SJSA1 (cell line): ENCODE results near the gene ARSB. TPM values are rescaled to one million over a fixed set of nuclear protein-coding genes. Genes with fewer than 3 reads are reported as not detected.
A peak's percentile ranks its signal among the peaks of the same experiment; 100 is the strongest.

Experiments used
- DNase-seq, 2 experiments: peaks; one replicate each; pipeline ENCODE4 v3.0.0-alpha.2; 2015 to 2020; ENCODE audit warnings: low spot score in 2 of 2, low read depth in 1 of 2
- H3K27ac ChIP-seq: fragments of 250-450 bp; sonication (Bioruptor Pico); 2 replicates; pipeline ENCODE4 v1.5.1; 2020; ENCODE audit warnings: mild to moderate bottlenecking, moderate library complexity
- H3K27me3 ChIP-seq: fragments of 250-450 bp; sonication (Bioruptor Pico); replicated peaks from 2 replicates; pipeline ENCODE4 v1.5.1; 2020; ENCODE audit warnings: mild to moderate bottlenecking, moderate library complexity
- H3K36me3 ChIP-seq: fragments of 250-450 bp; sonication (Bioruptor Pico); 2 replicates; pipeline ENCODE4 v1.5.1; 2020; ENCODE audit warnings: mild to moderate bottlenecking
- H3K4me1 ChIP-seq: fragments of 250-450 bp; sonication (Bioruptor Pico); replicated peaks from 2 replicates; pipeline ENCODE4 v1.6.1; 2021; ENCODE audit warnings: mild to moderate bottlenecking
- H3K4me3 ChIP-seq: fragments of 250-450 bp; sonication (Bioruptor Pico); 2 replicates; pipeline ENCODE4 v1.5.1; 2020; ENCODE audit warnings: mild to moderate bottlenecking
- H3K9me3 ChIP-seq: fragments of 250-450 bp; sonication (Bioruptor Pico); replicated peaks from 2 replicates; pipeline ENCODE4 v1.5.1; 2020; ENCODE audit warnings: mild to moderate bottlenecking
- total RNA-seq: library from RNA; depleted of rRNA; stranded (reverse); fragments of >200 nt; shearing (Covaris generic); gene quantifications from 2 replicates; pipeline ENCODE4 v1.2.3, GENCODE V29; 2014

Gene ARSB
- total RNA-seq, 1 experiment from 2014 or later = 72.9 TPM

DNA sequence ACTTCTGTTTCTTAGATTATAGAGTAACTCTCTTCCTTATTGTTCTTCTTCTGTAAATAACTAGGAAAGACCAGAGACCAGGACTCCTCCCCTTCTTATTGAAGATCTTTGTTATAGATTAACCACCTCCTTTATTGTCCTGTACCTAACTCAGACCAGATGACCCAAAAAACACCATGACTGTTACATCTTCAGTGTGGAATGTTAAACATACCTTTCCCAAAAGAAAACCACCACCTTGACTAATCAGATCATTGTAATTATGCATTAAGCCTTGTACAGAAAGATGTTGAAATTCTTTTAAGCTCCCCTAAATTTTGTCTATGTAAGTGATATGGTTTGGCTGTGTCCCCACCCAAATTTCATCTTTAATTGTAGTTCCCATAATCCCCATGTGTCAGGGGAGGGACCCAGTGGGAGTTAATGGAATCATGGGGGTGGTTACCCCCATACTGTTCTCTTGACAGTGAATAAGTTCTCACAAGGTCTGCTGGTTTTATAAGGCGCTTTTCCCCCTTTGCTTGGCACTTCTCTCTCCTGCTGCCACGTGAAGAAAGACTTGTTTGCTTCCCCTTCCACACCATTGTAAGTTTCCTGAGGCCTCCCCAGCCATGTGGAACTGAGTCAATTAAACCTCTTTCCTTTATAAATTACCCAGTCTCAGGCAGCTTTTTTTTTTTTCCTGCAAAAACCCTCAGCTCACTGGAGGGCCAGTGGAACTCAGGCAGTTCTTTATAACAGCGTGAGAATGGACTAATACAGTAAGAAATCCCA is 26.3 kb downstream of the ARSB start:
- Histone ChIP-seq H3K9me3 (no peaks in the 10 kb centered on the region), H3K36me3 (peaks cover 26% of the 10 kb centered on the region), H3K4me3 (no peak overlapping the region), H3K27ac (no peak overlapping the region), H3K27me3 (no peaks in the 10 kb centered on the region), H3K4me1 (peaks cover 8% of the 10 kb centered on the region)
- no peak for DNase-seq

DNA sequence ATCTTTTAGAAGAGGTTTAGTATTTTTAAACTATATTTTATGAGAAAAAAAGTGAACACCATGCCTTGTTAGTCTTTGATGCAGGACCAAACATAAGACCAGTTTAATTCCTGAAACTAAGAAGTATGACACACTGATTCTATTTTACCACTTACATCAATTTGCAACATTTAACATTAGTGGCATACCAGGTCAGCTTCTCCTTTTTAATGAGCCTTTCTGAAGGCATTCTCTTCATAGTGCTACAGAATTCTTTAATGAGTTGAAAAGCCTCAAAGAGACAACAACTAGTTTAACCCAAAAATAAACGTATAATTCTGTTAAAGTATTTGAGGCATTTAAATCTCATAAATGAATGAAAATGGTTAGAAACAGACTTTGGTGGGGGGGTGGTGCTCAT is 28.2 kb downstream of the ARSB start:
- H3K27me3 ChIP-seq = no peaks in the 10 kb centered on the region
- peaks cover 15% of the 10 kb centered on the region for H3K36me3 ChIP-seq
- no peak overlapping the region for H3K27ac ChIP-seq
- H3K4me1 ChIP-seq = peaks cover 24% of the 10 kb centered on the region
- DNase-seq = no peak
- no peak overlapping the region for H3K4me3 ChIP-seq
- no peaks in the 10 kb centered on the region for H3K9me3 ChIP-seq

DNA sequence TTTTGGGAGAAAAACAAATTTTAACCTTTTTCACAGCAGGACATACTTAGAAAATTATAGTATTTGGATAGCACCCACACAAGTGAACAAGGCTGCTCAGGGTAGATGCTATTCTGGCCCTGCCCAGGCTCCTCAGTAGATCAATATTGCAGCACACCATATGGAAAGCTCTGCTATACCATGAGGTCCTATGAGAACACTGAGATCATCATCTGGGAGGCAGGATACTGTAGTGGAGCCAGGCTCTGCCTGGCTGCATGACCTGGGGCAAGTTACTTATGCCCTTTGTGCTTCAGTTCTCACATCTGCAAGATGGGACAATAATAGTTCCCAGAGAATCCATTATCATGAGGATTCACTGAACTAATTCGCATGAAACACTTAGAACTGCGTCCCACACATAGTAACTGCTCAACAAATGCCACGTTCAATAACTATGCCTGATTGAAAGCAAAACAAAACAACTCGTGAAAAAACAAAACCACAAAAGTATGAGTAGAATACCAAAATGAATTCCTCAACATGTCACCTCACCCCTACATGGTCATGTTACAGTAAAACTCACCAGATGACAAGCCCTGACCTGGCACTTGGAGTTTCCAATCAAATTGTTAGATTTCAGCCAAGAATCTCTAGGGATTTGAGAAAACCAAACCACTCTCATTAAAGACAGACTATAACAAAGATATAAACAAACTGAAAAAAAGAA is 31.9 kb downstream of the ARSB start:
- peak in 1 of 2 experiments; percentile 45 for DNase-seq
- H3K4me1 ChIP-seq = peaks cover 16% of the 10 kb centered on the region
- peak overlapping the region; percentile 26 for H3K27ac ChIP-seq
- no peaks in the 10 kb centered on the region for H3K27me3 ChIP-seq
- peaks cover 8% of the 10 kb centered on the region; the same call in 1 of the 2 replicates for H3K36me3 ChIP-seq
- no peaks in the 10 kb centered on the region for H3K9me3 ChIP-seq
- H3K4me3 ChIP-seq = no peak overlapping the region

DNA sequence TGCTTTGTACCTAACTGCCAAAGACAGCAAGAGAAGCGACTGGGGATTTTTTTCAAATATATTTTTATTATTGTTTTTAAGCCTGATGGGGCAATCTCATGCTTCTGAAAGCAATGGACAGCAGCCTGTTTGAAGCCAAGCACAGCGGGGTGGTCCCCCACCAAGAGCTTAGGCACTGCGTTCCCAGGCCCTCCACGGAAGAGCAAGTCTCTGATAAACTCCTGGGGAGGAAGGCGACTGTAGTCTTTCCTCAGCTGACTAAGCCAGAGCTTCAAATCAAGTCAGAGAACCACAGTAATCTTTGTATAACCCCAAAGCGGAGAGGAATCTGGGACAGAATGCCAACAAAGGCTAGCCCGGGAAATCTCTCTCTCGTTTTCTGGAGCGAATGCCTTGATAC is 54.4 kb downstream of the ARSB start:
- Histone ChIP-seq H3K4me3 (no peak overlapping the region), H3K36me3 (no peaks in the 10 kb centered on the region), H3K9me3 (no peaks in the 10 kb centered on the region), H3K4me1 (peaks cover 16% of the 10 kb centered on the region), H3K27ac (no peak overlapping the region), H3K27me3 (no peaks in the 10 kb centered on the region)
- peak in 1 of 2 experiments; percentile 33 for DNase-seq

DNA sequence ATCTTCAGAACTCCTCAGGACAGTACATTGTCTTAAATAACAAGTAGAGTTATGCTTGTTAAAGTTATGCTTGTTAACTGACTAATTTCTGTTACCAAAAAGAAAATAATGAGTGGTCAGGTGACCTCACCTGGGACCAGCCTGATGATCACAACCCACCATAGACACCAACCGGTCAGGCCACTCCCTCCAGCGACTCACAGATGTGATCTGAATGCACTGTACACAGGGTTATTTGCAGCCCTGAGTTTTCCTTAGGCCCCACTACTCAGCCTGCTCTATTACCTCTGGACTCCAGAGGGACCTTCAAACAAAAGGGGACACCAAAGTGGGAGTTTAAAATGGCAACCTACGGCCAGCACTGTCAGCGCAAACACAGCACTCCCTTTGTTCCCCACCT is 55.3 kb downstream of the ARSB start:
- Histone ChIP-seq H3K27ac (no peak overlapping the region), H3K27me3 (no peaks in the 10 kb centered on the region), H3K4me1 (peaks cover 16% of the 10 kb centered on the region), H3K36me3 (no peaks in the 10 kb centered on the region), H3K4me3 (no peak overlapping the region), H3K9me3 (no peaks in the 10 kb centered on the region)
- no peak for DNase-seq

DNA sequence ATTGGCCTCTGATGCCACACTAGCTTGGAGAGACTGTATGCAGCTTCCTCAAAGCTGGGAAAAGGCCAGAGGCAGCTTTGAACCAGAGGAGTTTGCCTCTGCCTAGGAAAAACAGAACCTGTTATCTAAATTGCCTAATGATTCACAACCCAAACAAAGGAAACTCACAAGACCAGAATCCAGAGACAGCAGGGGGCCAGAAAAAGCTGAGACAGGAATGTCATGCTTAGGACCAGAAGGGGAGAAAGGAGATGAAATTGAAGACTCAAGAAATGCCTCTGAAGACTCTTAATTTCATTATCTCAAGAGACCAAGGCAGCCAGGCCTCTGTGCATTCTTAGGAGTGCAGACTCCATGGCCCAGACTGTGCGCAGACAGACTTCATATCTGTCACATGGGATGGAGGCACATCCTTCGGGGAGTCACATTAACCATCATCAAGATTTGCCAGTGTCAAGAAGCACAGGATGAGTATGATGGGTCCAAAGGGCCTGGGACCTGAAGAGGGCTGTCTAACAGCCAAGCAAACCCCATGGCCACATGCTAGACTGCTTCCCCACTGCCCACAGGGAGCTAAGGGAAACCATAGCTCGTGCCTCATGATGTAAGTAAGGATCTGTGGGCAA is 57.3 kb downstream of the ARSB start:
- no peaks in the 10 kb centered on the region for H3K27me3 ChIP-seq
- peak; percentile 52 to 68 for DNase-seq
- H3K9me3 ChIP-seq = no peaks in the 10 kb centered on the region
- H3K27ac ChIP-seq = no peak overlapping the region
- H3K4me1 ChIP-seq = peaks cover 16% of the 10 kb centered on the region
- H3K4me3 ChIP-seq = no peak overlapping the region
- H3K36me3 ChIP-seq = no peaks in the 10 kb centered on the region

DNA sequence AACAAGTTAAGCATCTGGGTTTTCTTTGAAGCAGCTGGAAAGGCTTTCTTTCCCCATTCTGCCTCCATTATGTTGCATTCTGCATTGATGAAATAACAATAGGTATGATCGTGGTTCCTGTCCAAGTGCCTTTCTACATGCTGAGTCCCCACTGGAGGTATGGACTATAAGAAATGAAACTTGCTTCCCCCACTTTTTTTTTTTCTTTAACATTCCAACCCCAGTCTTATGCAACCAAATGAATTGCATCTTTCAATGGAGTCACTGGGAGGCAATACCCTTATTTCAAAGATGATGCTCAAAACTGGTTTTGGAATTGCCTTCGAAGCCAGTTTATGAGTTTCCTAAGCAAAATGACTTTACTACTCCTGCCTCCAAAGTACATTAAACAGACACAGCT is 58.9 kb downstream of the ARSB start:
- H3K4me3 ChIP-seq = no peak overlapping the region
- no peaks in the 10 kb centered on the region for H3K27me3 ChIP-seq
- H3K27ac ChIP-seq = no peak overlapping the region
- no peak for DNase-seq
- no peaks in the 10 kb centered on the region for H3K9me3 ChIP-seq
- H3K36me3 ChIP-seq = no peaks in the 10 kb centered on the region
- H3K4me1 ChIP-seq = peaks cover 14% of the 10 kb centered on the region

DNA sequence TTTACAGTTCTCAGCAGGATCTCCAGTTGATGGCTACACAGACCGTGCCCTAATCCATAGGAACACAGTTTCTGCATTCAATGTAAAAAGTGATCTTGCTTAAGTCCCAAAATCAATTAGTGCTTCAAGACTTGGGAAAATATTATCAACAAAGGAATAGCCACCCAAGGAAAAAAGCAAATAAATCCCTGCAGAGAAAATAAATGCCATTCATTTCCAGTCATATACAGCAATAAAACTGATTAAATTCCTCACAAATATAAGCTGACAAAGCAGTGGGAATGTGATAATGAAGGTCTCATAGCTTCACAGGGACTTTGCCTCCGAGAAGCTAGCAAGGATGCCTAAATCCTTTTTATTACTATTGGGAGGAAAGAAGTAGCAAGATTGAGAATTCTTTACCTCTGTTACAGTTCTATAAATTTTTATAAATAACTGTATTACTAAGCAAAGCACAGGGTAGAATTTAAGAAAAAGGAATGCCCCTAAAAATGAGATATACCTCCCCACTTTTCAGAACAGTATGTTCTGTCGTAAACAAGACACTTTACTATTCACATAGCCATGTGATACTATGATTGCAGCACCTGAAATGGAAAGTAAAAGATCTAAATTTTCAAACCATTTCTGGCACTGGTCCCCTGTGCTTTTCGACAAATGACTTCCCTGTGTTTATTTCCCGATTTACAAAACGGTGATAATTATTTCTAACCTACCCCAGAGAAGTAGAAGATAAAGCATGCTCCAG is 59.8 kb downstream of the ARSB start:
- H3K4me3 ChIP-seq = no peak overlapping the region
- DNase-seq = no peak
- H3K27me3 ChIP-seq = no peaks in the 10 kb centered on the region
- H3K36me3 ChIP-seq = no peaks in the 10 kb centered on the region
- peaks cover 10% of the 10 kb centered on the region for H3K4me1 ChIP-seq
- no peaks in the 10 kb centered on the region for H3K9me3 ChIP-seq
- H3K27ac ChIP-seq = no peak overlapping the region

DNA sequence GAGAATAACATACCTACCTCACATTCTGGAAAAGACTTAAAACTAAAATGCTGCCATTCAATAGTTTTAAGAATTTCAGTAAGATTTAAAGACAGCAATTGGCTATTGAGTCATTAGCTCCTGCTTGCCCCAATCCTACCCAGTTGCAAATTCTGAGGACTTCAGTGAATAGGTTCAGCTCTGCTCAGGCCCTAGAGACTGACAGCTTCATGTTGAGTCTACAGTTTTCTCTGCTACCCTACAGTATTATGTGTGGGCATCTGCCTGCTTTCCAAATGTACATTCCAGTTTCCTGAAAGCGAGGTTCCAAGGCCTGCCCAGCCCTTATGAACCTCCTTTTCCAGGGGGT is 61.5 kb downstream of the ARSB start:
- Histone ChIP-seq H3K4me1 (peaks cover 10% of the 10 kb centered on the region), H3K4me3 (no peak overlapping the region), H3K27me3 (no peaks in the 10 kb centered on the region), H3K27ac (no peak overlapping the region), H3K36me3 (no peaks in the 10 kb centered on the region; the same call in 1 of the 2 replicates), H3K9me3 (no peaks in the 10 kb centered on the region)
- no peak for DNase-seq

DNA sequence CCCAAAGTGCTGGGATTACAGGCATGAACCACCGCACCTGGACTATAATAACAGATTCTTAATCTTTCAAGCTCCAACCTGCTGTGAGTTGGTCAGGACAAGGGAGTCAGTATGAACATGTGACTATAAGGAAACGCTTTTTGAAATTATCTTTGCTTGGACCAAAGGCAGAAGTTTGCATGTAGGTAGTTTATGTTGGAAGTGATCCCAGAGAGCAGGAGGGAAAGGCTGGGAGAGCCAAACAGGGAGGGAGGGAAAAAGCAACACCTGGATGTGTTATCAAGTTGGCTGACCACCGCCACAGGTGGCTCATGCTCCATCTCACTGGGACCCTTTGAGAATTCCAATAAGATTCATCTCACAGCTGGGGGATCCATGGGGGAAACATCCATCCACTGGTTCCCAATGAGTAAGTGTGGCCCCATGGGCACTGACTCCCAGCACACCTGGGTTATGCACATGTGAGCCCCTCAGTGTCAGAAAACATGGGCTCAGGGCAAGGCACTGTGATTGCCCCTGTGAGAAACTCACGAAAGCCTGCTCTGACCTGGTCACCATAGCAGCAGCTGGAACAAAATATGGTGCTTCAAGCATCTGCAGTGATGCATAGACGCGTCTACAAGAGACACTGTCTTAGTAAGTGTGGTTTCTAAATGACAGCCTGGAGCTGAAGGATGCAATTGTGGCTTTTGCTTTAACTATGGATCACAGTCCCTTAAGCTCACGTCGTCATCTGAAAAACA is 62.1 kb downstream of the ARSB start:
- no peaks in the 10 kb centered on the region; the same call in 1 of the 2 replicates for H3K36me3 ChIP-seq
- H3K9me3 ChIP-seq = no peaks in the 10 kb centered on the region
- no peak for DNase-seq
- no peaks in the 10 kb centered on the region for H3K27me3 ChIP-seq
- no peak overlapping the region for H3K27ac ChIP-seq
- no peak overlapping the region for H3K4me3 ChIP-seq
- peaks cover 9% of the 10 kb centered on the region for H3K4me1 ChIP-seq

DNA sequence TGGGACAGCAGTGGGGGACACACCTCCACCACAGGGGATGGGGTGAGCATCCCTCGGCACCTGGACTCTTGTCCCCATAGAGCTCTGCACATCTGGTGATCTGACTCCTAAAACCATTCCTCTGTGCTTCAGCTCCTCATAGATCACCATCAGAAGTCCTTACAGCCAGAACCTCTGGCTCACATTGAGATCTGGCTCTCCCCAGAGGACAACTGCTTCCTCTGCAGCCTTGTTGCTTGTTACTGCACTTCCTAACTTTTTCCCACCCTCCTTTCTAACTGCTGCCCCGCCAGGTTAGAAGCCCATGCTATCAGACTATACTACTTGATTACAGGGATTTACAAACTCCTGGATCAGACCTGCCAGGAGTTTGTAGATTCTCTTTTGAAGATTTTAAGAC is 64.5 kb downstream of the ARSB start:
- H3K36me3 ChIP-seq = no peaks in the 10 kb centered on the region; the same call in 1 of the 2 replicates
- no peaks in the 10 kb centered on the region for H3K4me1 ChIP-seq
- H3K27me3 ChIP-seq = no peaks in the 10 kb centered on the region
- H3K4me3 ChIP-seq = no peak overlapping the region
- no peaks in the 10 kb centered on the region for H3K9me3 ChIP-seq
- no peak overlapping the region for H3K27ac ChIP-seq
- no peak for DNase-seq

DNA sequence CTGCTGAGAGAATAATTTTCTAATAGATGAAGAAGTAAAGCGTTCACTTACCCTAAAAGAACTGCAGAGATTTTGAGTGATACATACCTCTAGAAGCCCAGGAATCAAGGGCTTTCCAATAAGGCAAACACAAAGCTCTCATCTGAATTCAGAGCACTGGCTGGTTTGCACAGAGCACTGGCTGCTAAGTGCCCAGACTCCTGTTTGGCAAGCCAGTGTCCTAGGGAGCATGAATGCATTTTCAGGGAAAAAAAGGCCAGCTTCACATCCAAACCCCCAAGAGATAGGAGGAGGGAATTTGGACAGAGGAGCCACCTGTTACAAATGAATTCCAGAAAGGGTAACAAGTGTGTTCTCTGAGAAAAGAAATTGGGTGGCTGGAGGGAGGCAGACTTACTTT is 65.3 kb downstream of the ARSB start:
- Histone ChIP-seq H3K27me3 (no peaks in the 10 kb centered on the region), H3K9me3 (no peaks in the 10 kb centered on the region)

DNA sequence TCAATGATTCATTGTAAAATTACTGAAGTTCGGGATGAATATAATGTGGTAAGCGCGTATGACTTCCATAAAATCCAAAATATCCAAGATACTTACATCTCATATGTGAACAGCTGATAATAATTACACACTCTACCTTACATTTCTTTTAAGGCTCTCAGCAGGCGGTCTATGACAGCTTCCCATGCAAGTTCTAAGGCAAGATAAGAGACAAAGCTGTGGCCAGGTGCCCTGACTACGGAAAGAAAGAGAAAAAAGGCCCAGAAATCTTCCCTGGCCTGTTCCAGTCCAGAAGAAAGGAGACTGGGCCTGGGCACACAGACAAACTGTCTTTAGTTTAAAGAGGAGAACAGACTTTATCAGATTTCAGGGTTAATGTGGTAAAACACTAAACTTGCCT is 69.1 kb downstream of the ARSB start:
- peaks cover 5% of the 10 kb centered on the region for H3K4me1 ChIP-seq
- no peaks in the 10 kb centered on the region for H3K27me3 ChIP-seq
- no peak for DNase-seq
- H3K9me3 ChIP-seq = no peaks in the 10 kb centered on the region
- H3K4me3 ChIP-seq = no peak overlapping the region
- no peak overlapping the region for H3K27ac ChIP-seq
- H3K36me3 ChIP-seq = no peaks in the 10 kb centered on the region; the same call in 1 of the 2 replicates

More for the DNA sequence above, 65.3 kb downstream of the ARSB start:
- no peaks in the 10 kb centered on the region; the same call in 1 of the 2 replicates for H3K36me3 ChIP-seq
- H3K4me1 ChIP-seq = no peaks in the 10 kb centered on the region
- DNase-seq = no peak
- no peak overlapping the region for H3K27ac ChIP-seq
- H3K4me3 ChIP-seq = no peak overlapping the region
